SU-DHL-6 (cell line): Measurements from ENCODE around the gene WDR53.

Source experiments
- H2AFZ ChIP-seq: fragments of 200-600 bp; sonication (generic); 2 replicates; pipeline ENCODE4 v1.6.1; 2014; ENCODE audit warnings: low read depth, mild to moderate bottlenecking, moderate library complexity, mixed read lengths, antibody characterized with exemption, low read length; ENCODE audit not compliant: severe bottlenecking
- H3F3A ChIP-seq: fragments of 200-600 bp; shearing (Covaris generic); 2 replicates; pipeline ENCODE4 v1.6.0; 2016; ENCODE audit warnings: antibody characterized with exemption, mild to moderate bottlenecking; ENCODE audit not compliant: insufficient read depth
- H3K27ac ChIP-seq: fragments of 200-600 bp; sonication (generic); 2 replicates; pipeline ENCODE4 v1.5.1; 2016; ENCODE audit warnings: low read depth, mild to moderate bottlenecking, low read length, moderate library complexity, mixed read lengths
- H3K27me3 ChIP-seq: fragments of 200-600 bp; sonication (generic), shearing (Covaris generic); 2 replicates; pipeline ENCODE4 v1.6.0; 2014; ENCODE audit warnings: mild to moderate bottlenecking, low read length
- H3K36me3 ChIP-seq: fragments of 200-600 bp; sonication (generic); 2 replicates; pipeline ENCODE4 v1.6.1; 2014; ENCODE audit warnings: mild to moderate bottlenecking, low read length, mixed read lengths
- H3K4me2 ChIP-seq: fragments of 300-600, 200-600 bp; shearing (Covaris generic), sonication (generic); 2 replicates; pipeline ENCODE4 v1.6.0; 2014; ENCODE audit warnings: low read length, low read depth, mild to moderate bottlenecking; ENCODE audit not compliant: poor library complexity, severe bottlenecking
- H3K4me3 ChIP-seq: fragments of 200-600 bp; sonication (generic); 2 replicates; pipeline ENCODE4 v1.5.1; 2014; ENCODE audit warnings: antibody characterized with exemption, low read length, mild to moderate bottlenecking, mixed read lengths; ENCODE audit not compliant: insufficient read depth, poor library complexity, severe bottlenecking
- H3K79me2 ChIP-seq: fragments of 200-600 bp; sonication (generic); 2 replicates; pipeline ENCODE4 v1.6.1; 2014; ENCODE audit warnings: mild to moderate bottlenecking, low read length, moderate library complexity; ENCODE audit not compliant: insufficient read depth
- H3K9ac ChIP-seq: fragments of 200-600 bp; sonication (generic); 2 replicates; pipeline ENCODE4 v1.7.0; 2014; ENCODE audit warnings: mild to moderate bottlenecking, low read length
- H3K9me2 ChIP-seq: fragments of 200-600 bp; sonication (generic); replicated peaks from 2 replicates; pipeline ENCODE4 v1.6.1; 2014; ENCODE audit warnings: low read length; ENCODE audit not compliant: insufficient read depth
- H3K9me3 ChIP-seq: fragments of 200-600 bp; sonication (generic); 2 replicates; pipeline ENCODE4 v1.6.1; 2014; ENCODE audit warnings: low read length, mixed read lengths; ENCODE audit not compliant: insufficient read depth
- H4K20me1 ChIP-seq: fragments of 200-600 bp; sonication (generic); 2 replicates; pipeline ENCODE4 v1.6.1; 2014; ENCODE audit warnings: low read depth, mild to moderate bottlenecking, antibody characterized with exemption, low read length, moderate library complexity, mixed read lengths
- CTCF ChIP-seq: fragments of 200-600 bp; sonication (generic); IDR thresholded peaks from one replicate; pipeline ENCODE4 v1.5.1; 2017; ENCODE audit warnings: antibody characterized with exemption, mild to moderate bottlenecking, low read length, moderate library complexity; ENCODE audit not compliant: insufficient read depth, poor library complexity, severe bottlenecking
- EZH2phosphoT487 ChIP-seq: fragments of 200-600 bp; sonication (generic), shearing (Covaris generic); conservative IDR thresholded peaks from 2 replicates; pipeline ENCODE4 v1.6.1; 2018; ENCODE audit warnings: mild to moderate bottlenecking, antibody characterized with exemption, low read length, moderate library complexity, mixed read lengths

The WDR53 gene

GRCh38 chr3:196519718-196520082 is 48.7 kb downstream of the WDR53 start:
- H3K36me3 ChIP-seq, result no peaks in the 10 kb centered on the region
- no peaks in the 10 kb centered on the region for H3K9me2 ChIP-seq
- peaks cover 38% of the 10 kb centered on the region; the same call in 1 of the 2 replicates for H3K9me3 ChIP-seq
- H3K4me3 ChIP-seq, result no peak overlapping the region
- TF ChIP-seq CTCF (no peak), EZH2phosphoT487 (no peak)
- no peaks in the 10 kb centered on the region for H3K27me3 ChIP-seq
- H3K27ac ChIP-seq, result no peak overlapping the region
- no peaks in the 10 kb centered on the region for H3K79me2 ChIP-seq
- no peaks in the 10 kb centered on the region for H4K20me1 ChIP-seq
- no peak overlapping the region for H2AFZ ChIP-seq
- H3K9ac ChIP-seq, result no peak overlapping the region
- no peaks in the 10 kb centered on the region for H3F3A ChIP-seq
- H3K4me2 ChIP-seq, result no peak overlapping the region

GRCh38 chr3:196518966-196519717 is 49.2 kb downstream of the WDR53 start:
- no peak overlapping the region for H2AFZ ChIP-seq
- no peak overlapping the region for H3K9ac ChIP-seq
- H3K4me3 ChIP-seq, result no peak overlapping the region
- no peaks in the 10 kb centered on the region for H4K20me1 ChIP-seq
- TF ChIP-seq CTCF (peak; percentile 37), EZH2phosphoT487 (no peak)
- H3K79me2 ChIP-seq, result no peaks in the 10 kb centered on the region
- H3K9me2 ChIP-seq, result no peaks in the 10 kb centered on the region
- H3K9me3 ChIP-seq, result peaks cover 38% of the 10 kb centered on the region; the same call in 1 of the 2 replicates
- H3F3A ChIP-seq, result no peaks in the 10 kb centered on the region
- no peaks in the 10 kb centered on the region for H3K36me3 ChIP-seq
- no peak overlapping the region for H3K4me2 ChIP-seq
- H3K27me3 ChIP-seq, result no peaks in the 10 kb centered on the region
- H3K27ac ChIP-seq, result no peak overlapping the region

GRCh38 chr3:196517919-196518318 is 50.4 kb downstream of the WDR53 start:
- Histone ChIP-seq H4K20me1 (no peaks in the 10 kb centered on the region), H3K4me3 (no peak overlapping the region), H3K4me2 (no peak overlapping the region), H2AFZ (no peak overlapping the region), H3F3A (no peaks in the 10 kb centered on the region), H3K9ac (no peak overlapping the region), H3K9me3 (peaks cover 38% of the 10 kb centered on the region; the same call in 1 of the 2 replicates), H3K27me3 (no peaks in the 10 kb centered on the region), H3K79me2 (no peaks in the 10 kb centered on the region), H3K9me2 (no peaks in the 10 kb centered on the region), H3K36me3 (no peaks in the 10 kb centered on the region), H3K27ac (no peak overlapping the region)
- TF ChIP-seq EZH2phosphoT487 (no peak), CTCF (no peak)
